OCI-LY1 (cell line): ENCODE measurements around the gene SEMA6B.

Experiments used
- H2AFZ ChIP-seq: fragments of 200-600 bp; sonication (generic), shearing (Covaris generic); 2 replicates; pipeline ENCODE4 v1.6.0; 2014; ENCODE audit warnings: antibody characterized with exemption, mild to moderate bottlenecking, low read length
- H3F3A ChIP-seq: fragments of 200-600 bp; sonication (generic), shearing (Covaris generic); 2 replicates; pipeline ENCODE4 v1.6.0; 2014; ENCODE audit warnings: mild to moderate bottlenecking, antibody characterized with exemption, low read length, moderate library complexity; ENCODE audit not compliant: insufficient read depth
- H3K27ac ChIP-seq: fragments of 200-600 bp; sonication (generic); 2 replicates; pipeline ENCODE4 v1.5.1; 2014; ENCODE audit warnings: low read length, mixed run types, mild to moderate bottlenecking, low read depth; ENCODE audit not compliant: poor library complexity, severe bottlenecking
- H3K27me3 ChIP-seq: fragments of 200-600 bp; sonication (generic); 2 replicates; pipeline ENCODE4 v1.6.0; 2014; ENCODE audit warnings: antibody characterized with exemption, mild to moderate bottlenecking, low read length, moderate library complexity; ENCODE audit not compliant: insufficient read depth
- H3K36me3 ChIP-seq: fragments of 200-600 bp; sonication (generic); 2 replicates; pipeline ENCODE4 v1.6.1; 2014; ENCODE audit warnings: mild to moderate bottlenecking, antibody characterized with exemption, low read length, moderate library complexity, mixed read lengths; ENCODE audit not compliant: insufficient read depth
- H3K4me1 ChIP-seq: fragments of 200-600 bp; sonication (generic); 2 replicates; pipeline ENCODE4 v1.5.1; 2014; ENCODE audit warnings: mild to moderate bottlenecking, low read length, moderate library complexity; ENCODE audit not compliant: insufficient read depth, severe bottlenecking
- H3K4me2 ChIP-seq: fragments of 200-600 bp; sonication (generic), shearing (Covaris generic); 2 replicates; pipeline ENCODE4 v1.6.1; 2014; ENCODE audit warnings: low read length
- H3K4me3 ChIP-seq: fragments of 200-600 bp; sonication (generic); 2 replicates; pipeline ENCODE4 v1.5.1; 2014; ENCODE audit warnings: low read length, low read depth, mild to moderate bottlenecking, mixed read lengths; ENCODE audit not compliant: poor library complexity, severe bottlenecking
- H3K79me2 ChIP-seq: fragments of 200-600 bp; shearing (Covaris generic); 2 replicates; pipeline ENCODE4 v1.6.1; 2016; ENCODE audit warnings: mixed run types, low read length, mixed read lengths; ENCODE audit not compliant: insufficient read depth
- H3K9ac ChIP-seq: fragments of 200-600 bp; sonication (generic), shearing (Covaris generic); 2 replicates; pipeline ENCODE4 v1.6.1; 2014; ENCODE audit warnings: mild to moderate bottlenecking, low read length, mixed read lengths
- H3K9me2 ChIP-seq: fragments of 200-600 bp; sonication (generic), shearing (Covaris generic); 2 replicates; pipeline ENCODE4 v1.6.1; 2014; ENCODE audit warnings: low read depth, mild to moderate bottlenecking, low read length, mixed read lengths
- H3K9me3 ChIP-seq: fragments of 200-600 bp; shearing (Covaris generic); 2 replicates; pipeline ENCODE4 v1.6.1; 2014; ENCODE audit warnings: low read length, mixed read lengths
- H4K20me1 ChIP-seq: fragments of 200-600 bp; sonication (generic), shearing (Covaris generic); 2 replicates; pipeline ENCODE4 v1.6.0; 2016; ENCODE audit warnings: mild to moderate bottlenecking, low read length; ENCODE audit not compliant: insufficient read depth
- EZH2 ChIP-seq: fragments of 200-600 bp; sonication (generic), shearing (Covaris generic); IDR thresholded peaks from 2 replicates; pipeline ENCODE4 v1.8.0; 2017; ENCODE audit warnings: borderline replicate concordance, mixed run types, mild to moderate bottlenecking, antibody characterized with exemption, low read length, moderate library complexity, mixed read lengths
- TF ChIP-seq, protein P1 (sequence below): fragments of 200-600 bp; sonication (generic), shearing (Covaris generic); IDR thresholded peaks from 2 replicates; pipeline ENCODE4 v1.5.1; 2017; ENCODE audit warnings: mild to moderate bottlenecking, antibody characterized with exemption, low read length, moderate library complexity, mixed read lengths

SEMA6B gene

DNA sequence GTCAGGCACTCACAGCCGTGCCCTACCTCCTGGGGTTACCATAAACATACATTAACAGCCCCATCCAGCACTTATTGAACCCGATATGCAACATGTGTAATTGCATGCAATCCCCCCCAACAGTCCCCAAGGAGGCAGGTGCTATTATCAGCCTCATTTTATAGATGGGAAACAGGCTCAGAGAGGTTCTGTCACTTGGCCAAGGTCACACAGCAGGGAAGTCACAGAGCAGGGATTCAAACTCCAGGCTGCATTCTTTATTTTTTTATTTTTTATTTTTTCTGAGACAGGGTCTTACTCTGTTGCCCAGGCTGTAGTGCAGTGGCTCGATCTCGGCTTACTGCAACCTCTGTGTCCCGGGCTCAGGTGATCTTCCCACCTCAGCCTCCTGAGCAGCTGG, 41.4 kb upstream of the SEMA6B start:
- Histone ChIP-seq H3F3A (no peaks in the 10 kb centered on the region), H3K36me3 (no peaks in the 10 kb centered on the region), H3K27me3 (peaks cover 4% of the 10 kb centered on the region; the same call in 1 of the 2 replicates), H3K27ac (no peak overlapping the region), H3K79me2 (no peaks in the 10 kb centered on the region), H4K20me1 (no peaks in the 10 kb centered on the region), H3K9ac (no peak overlapping the region), H3K9me3 (no peaks in the 10 kb centered on the region), H3K4me2 (no peak overlapping the region), H2AFZ (no peak overlapping the region), H3K4me3 (no peak overlapping the region), H3K9me2 (no peaks in the 10 kb centered on the region), H3K4me1 (peaks cover 6% of the 10 kb centered on the region)
- TF ChIP-seq EZH2, result no peak
- TF ChIP-seq, protein P1, sequence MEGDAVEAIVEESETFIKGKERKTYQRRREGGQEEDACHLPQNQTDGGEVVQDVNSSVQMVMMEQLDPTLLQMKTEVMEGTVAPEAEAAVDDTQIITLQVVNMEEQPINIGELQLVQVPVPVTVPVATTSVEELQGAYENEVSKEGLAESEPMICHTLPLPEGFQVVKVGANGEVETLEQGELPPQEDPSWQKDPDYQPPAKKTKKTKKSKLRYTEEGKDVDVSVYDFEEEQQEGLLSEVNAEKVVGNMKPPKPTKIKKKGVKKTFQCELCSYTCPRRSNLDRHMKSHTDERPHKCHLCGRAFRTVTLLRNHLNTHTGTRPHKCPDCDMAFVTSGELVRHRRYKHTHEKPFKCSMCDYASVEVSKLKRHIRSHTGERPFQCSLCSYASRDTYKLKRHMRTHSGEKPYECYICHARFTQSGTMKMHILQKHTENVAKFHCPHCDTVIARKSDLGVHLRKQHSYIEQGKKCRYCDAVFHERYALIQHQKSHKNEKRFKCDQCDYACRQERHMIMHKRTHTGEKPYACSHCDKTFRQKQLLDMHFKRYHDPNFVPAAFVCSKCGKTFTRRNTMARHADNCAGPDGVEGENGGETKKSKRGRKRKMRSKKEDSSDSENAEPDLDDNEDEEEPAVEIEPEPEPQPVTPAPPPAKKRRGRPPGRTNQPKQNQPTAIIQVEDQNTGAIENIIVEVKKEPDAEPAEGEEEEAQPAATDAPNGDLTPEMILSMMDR, result no peak

DNA sequence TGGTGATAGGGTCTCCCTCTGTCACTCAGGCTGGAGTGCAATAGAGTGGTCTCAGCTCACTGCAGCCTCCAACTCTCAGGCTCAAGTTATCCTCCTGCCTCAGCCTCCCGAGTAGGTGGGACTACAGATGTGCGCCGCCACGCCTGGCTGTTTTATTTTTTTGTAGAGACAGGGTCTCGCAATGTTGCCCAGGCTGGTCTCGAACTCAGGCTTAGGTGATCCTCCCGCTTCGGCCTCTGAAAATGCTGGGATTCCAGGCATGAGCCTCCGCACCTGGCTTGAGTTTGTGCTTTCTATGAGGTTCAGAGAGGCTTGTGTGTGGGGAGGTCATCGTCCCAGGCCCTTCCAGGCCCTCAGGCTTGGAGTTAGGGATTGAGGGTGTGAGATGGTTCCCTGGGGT, 40.6 kb upstream of the SEMA6B start:
- H3K79me2 ChIP-seq, result no peaks in the 10 kb centered on the region

DNA sequence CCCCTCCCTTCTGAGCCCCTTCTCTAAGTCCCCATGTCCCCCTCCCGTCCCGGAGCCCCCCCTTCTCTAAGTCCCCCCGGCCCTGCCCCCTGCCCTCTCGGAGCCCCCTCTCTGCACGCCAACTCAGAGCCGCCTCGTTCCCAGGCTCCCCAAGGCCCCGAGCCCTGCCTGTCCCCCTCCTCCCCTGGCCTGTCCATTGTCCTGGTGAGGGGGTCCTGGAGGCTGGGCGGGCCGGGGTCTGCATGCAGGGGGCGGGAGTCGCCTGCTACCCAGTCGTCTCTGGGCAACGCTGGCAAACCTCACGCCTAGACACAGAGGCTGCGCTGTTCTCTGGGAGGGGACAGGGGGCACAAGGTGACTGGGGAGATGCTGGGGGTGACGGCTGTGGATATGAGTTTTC, 39.2 kb upstream of the SEMA6B start:
- Histone ChIP-seq H3K27ac (no peak overlapping the region), H3K4me3 (no peak overlapping the region), H2AFZ (no peak overlapping the region)

More for the DNA sequence above, 40.6 kb upstream of the SEMA6B start:
- H3K4me3 ChIP-seq, result no peak overlapping the region
- H3K36me3 ChIP-seq, result no peaks in the 10 kb centered on the region
- no peak overlapping the region for H3K4me2 ChIP-seq
- H3K4me1 ChIP-seq, result peaks cover 6% of the 10 kb centered on the region
- no peaks in the 10 kb centered on the region for H4K20me1 ChIP-seq
- no peak overlapping the region for H3K9ac ChIP-seq
- no peak overlapping the region for H2AFZ ChIP-seq
- H3K9me2 ChIP-seq, result no peaks in the 10 kb centered on the region
- H3F3A ChIP-seq, result no peaks in the 10 kb centered on the region
- peaks cover 4% of the 10 kb centered on the region; the same call in 1 of the 2 replicates for H3K27me3 ChIP-seq
- TF ChIP-seq, protein P1, result no peak
- no peak for TF ChIP-seq EZH2
- H3K9me3 ChIP-seq, result no peaks in the 10 kb centered on the region
- no peak overlapping the region for H3K27ac ChIP-seq

More for the DNA sequence above, 39.2 kb upstream of the SEMA6B start:
- H3K4me1 ChIP-seq, result peaks cover 6% of the 10 kb centered on the region
- H3K9me3 ChIP-seq, result no peaks in the 10 kb centered on the region
- peak overlapping the region; percentile 68; the same call in 1 of the 2 replicates for H3K4me2 ChIP-seq
- no peak overlapping the region for H3K9ac ChIP-seq
- H3K9me2 ChIP-seq, result no peaks in the 10 kb centered on the region
- no peaks in the 10 kb centered on the region for H3K79me2 ChIP-seq
- TF ChIP-seq EZH2, result no peak
- TF ChIP-seq, protein P1, result no peak
- no peaks in the 10 kb centered on the region for H3F3A ChIP-seq
- H3K36me3 ChIP-seq, result no peaks in the 10 kb centered on the region
- no peaks in the 10 kb centered on the region for H4K20me1 ChIP-seq
- peaks cover 4% of the 10 kb centered on the region; the same call in 1 of the 2 replicates for H3K27me3 ChIP-seq
